Lung (tissue), 12 donors: Measurements from ENCODE around the gene CDK11B. TPM values are rescaled to one million over a fixed set of nuclear protein-coding genes. Genes with fewer than 3 reads are reported as not detected.

ENCODE experiments used
- ATAC-seq: fragments of 200-7000 bp; cut with Tn5 transposase; one replicate; pipeline ENCODE4 v1.9.1; 2020; ENCODE audit warnings: moderate number of reproducible peaks; ENCODE audit not compliant: insufficient read depth, low FRiP score
- DNase-seq, 3 donors: peaks; one replicate each; pipeline ENCODE4 v3.0.0-alpha.2; 2013 to 2017
- H3K27ac ChIP-seq, 2 donors: one replicate each; pipeline ENCODE4 v1.5.1; 2013; ENCODE audit warnings: mild to moderate bottlenecking in 2 of 2, moderate library complexity in 2 of 2, control low read depth in 1 of 2, inconsistent platforms in 1 of 2, low read depth in 1 of 2, low read length in 1 of 2
- H3K27me3 ChIP-seq, 3 donors: one replicate each; pipeline ENCODE4 v1.5.1; 2013; ENCODE audit warnings: low read length in 2 of 3; ENCODE audit not compliant: control insufficient read depth in 3 of 3, insufficient read depth in 3 of 3
- H3K36me3 ChIP-seq, 4 donors: one replicate each; pipeline ENCODE4 v1.5.1; 2013; ENCODE audit warnings: low read length in 4 of 4, mild to moderate bottlenecking in 1 of 4, moderate library complexity in 1 of 4; ENCODE audit not compliant: control insufficient read depth in 4 of 4, insufficient read depth in 4 of 4
- H3K4me1 ChIP-seq, 5 donors: one replicate each; pipeline ENCODE4 v1.5.1; 2013; ENCODE audit warnings: low read length in 5 of 5, mild to moderate bottlenecking in 2 of 5, moderate library complexity in 1 of 5; ENCODE audit not compliant: control insufficient read depth in 5 of 5, insufficient read depth in 5 of 5
- H3K4me3 ChIP-seq: one replicate; pipeline ENCODE4 v1.5.1; 2013; ENCODE audit warnings: mild to moderate bottlenecking, control low read depth, moderate library complexity
- H3K9ac ChIP-seq, 2 donors: one replicate each; pipeline ENCODE4 v1.5.1; 2013; ENCODE audit warnings: low read length in 2 of 2, control low read depth in 1 of 2; ENCODE audit not compliant: insufficient read depth in 1 of 2
- H3K9me3 ChIP-seq, 4 donors: one replicate each; pipeline ENCODE4 v1.5.1; 2013; ENCODE audit warnings: low read length in 3 of 4, mild to moderate bottlenecking in 1 of 4, moderate library complexity in 1 of 4; ENCODE audit not compliant: control insufficient read depth in 4 of 4, insufficient read depth in 3 of 4
- CTCF ChIP-seq: IDR thresholded peaks from 2 replicates; pipeline ENCODE4 v1.5.1; 2012; ENCODE audit warnings: mild to moderate bottlenecking; ENCODE audit errors: control extremely low read depth, extremely low read depth
- WGBS, 2 donors: extraction: QIAGEN DNeasy Blood & Tissue Kit; methylation state at CpG; one replicate each; pipeline ENCODE4 v1.1.7; 2013; 5-methylcytosine and 5-hydroxymethylcytosine counted together
- polyA plus RNA-seq, 2 donors: library from polyadenylated mRNA; stranded (reverse); fragments of 200-250 nt; gene quantifications; one replicate each; pipeline ENCODE4 v1.2.1, GENCODE V29; 2013
- total RNA-seq, 2 donors: library from RNA; depleted of rRNA in 1 of 2; stranded (reverse); fragments of >200 nt in 1 of 2; gene quantifications; one replicate each; pipeline ENCODE4 v1.2.1, GENCODE V29; 2014 to 2021
- donor health status: control.
- donor health status: control.
- donor health status: Bipolar disorder and iron deficiency.
- donor health status: healthy.
- donor health status: DM: yes; HTN: yes; CAD: no.

The CDK11B gene
- total and polyA plus RNA-seq, 4 donors: 15.7 to 39.6 (median 24.2) TPM

DNA sequence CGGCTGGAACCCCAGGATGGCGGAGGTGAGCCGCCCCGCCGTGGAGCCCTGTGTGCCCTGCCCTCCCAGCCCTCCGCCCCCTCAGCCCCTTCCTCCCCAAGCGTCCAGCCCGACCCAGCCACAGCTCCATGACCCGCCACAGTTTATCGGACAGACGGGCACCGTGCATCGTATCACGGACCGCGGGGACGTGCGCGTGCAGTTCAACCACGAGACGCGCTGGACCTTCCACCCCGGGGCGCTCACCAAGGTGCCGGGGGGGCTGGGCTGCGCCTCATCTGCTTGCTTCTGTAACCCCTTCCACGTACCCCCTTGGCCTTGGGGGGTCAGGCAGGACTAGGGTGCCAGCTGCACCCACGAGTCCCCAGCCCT, 33.4 kb downstream of the CDK11B start:
- H3K9ac ChIP-seq: no peak overlapping the region
- H3K27ac ChIP-seq: no peak overlapping the region
- no peak for DNase-seq
- TF ChIP-seq CTCF: no peak
- 84 to 92% methylated on average over 23 to 28 of the region's 28 CpGs for WGBS, 2 donors
- no peaks in the 10 kb centered on the region for H3K27me3 ChIP-seq
- H3K9me3 ChIP-seq: peaks cover 0 to 4% (median 0%) of the 10 kb centered on the region in 4 donors
- ATAC-seq: no peak
- H3K4me1 ChIP-seq: peaks cover 0 to 9% (median 0%) of the 10 kb centered on the region in 5 donors
- H3K4me3 ChIP-seq: no peak overlapping the region
- peaks cover 0 to 21% (median 9%) of the 10 kb centered on the region in 4 donors for H3K36me3 ChIP-seq

DNA sequence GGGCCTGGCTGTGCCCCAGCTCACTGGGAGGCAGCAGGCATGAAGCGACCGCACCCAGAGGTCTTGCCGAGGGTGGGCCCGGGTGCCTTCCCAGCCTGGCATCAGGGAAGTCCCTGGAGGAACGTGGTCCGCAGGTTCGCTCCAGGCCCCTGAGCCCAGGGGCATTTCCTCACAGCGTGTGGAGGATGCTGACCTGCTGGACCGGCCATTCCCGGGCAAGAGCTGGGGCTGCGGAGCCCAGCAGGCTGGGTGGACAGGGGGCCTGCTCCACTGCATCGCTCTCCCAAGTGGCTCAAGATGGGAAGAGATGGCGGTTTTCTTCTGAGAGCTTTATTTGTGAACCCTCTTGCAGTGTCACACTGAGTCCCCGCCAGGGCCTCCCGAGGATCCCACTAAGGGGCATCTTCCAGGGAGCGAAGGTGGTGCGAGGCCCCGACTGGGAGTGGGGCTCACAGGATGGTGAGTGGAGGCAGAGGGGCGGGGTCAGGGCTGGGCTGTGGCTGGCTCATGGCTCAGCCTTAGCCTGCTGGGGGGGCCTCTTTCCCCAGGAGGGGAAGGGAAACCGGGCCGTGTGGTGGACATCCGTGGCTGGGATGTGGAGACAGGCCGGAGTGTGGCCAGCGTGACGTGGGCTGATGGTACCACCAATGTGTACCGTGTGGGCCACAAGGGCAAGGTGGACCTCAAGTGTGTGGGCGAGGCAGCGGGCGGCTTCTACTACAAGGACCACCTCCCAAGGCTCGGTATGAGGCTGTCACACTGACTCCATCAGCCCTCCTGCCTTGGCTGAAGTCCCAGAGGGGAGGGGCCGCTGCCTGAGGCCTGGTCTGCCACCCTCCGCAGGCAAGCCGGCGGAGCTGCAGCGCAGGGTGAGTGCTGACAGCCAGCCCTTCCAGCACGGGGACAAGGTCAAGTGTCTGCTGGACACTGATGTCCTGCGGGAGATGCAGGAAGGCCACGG, 34.1 kb downstream of the CDK11B start:
- Histone ChIP-seq H3K9ac (no peak overlapping the region), H3K27ac (peak overlapping the region in 1 of 2 donors; percentile 7), H3K36me3 (peaks cover 0 to 21% (median 9%) of the 10 kb centered on the region in 4 donors), H3K9me3 (peaks cover 0 to 4% (median 0%) of the 10 kb centered on the region in 4 donors), H3K4me3 (no peak overlapping the region), H3K27me3 (no peaks in the 10 kb centered on the region), H3K4me1 (peaks cover 0 to 9% (median 0%) of the 10 kb centered on the region in 5 donors)
- TF ChIP-seq CTCF: no peak
- 84 to 86% methylated on average over 38 of the region's 38 CpGs for WGBS, 2 donors
- ATAC-seq: no peak
- DNase-seq: peak; percentile 75 to 81 (median 81)

GRCh38 chr1:1623631-1624442, 35.0 kb downstream of the CDK11B start:
- no peak for TF ChIP-seq CTCF
- H3K27ac ChIP-seq: no peak overlapping the region

More at GRCh38 chr1:1623631-1624442, 35.0 kb downstream of the CDK11B start:
- Histone ChIP-seq H3K9me3 (peaks cover 0 to 2% (median 0%) of the 10 kb centered on the region in 4 donors), H3K4me1 (peaks cover 0 to 9% (median 0%) of the 10 kb centered on the region in 5 donors), H3K36me3 (peaks cover 0 to 21% (median 9%) of the 10 kb centered on the region in 4 donors), H3K27me3 (no peaks in the 10 kb centered on the region), H3K9ac (no peak overlapping the region), H3K4me3 (no peak overlapping the region)
- ATAC-seq (no peak), DNase-seq (no peak)
- 93 to 95% methylated on average over 49 to 51 of the region's 51 CpGs for WGBS, 2 donors
